Measurements from ENCODE around the gene KIRREL1.

Gene KIRREL1

DNA sequence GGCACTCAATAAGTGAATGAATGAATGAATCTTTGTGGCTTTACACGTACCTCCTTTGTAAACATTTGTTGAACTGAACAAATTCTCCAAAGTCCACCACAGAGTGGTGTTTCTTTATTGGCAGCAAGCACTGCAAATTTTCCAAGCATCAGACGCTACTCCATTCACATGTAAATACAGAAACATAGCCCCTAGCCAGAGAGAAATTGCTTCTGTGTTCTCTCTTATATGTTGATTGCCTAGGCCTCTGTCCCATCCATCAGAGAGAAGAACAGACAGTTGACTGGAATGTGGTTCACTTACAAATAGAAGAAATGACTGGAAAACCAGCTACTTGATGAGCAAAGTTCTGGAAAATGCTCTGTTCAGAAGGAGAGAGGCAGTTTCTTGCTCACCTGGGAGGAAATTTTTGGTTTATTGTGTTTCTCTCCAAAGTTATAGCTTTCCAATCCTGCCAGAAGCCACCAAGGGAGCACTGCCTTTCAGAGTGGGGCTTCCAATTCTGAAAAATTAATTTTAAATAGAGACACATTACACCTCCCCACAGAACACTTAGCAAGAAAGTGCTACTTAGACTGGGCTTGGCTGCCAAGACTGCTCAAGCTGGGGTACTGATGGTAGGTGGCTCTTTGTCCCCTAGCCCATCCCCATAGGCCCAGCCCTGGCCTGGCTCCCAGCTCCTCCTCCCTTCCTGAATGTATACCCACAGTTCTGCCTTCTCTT lies 18.1 kb upstream of the KIRREL1 start:
- no peak for DNase-seq (ENCODE audit: low read depth in 2 of 2)

DNA sequence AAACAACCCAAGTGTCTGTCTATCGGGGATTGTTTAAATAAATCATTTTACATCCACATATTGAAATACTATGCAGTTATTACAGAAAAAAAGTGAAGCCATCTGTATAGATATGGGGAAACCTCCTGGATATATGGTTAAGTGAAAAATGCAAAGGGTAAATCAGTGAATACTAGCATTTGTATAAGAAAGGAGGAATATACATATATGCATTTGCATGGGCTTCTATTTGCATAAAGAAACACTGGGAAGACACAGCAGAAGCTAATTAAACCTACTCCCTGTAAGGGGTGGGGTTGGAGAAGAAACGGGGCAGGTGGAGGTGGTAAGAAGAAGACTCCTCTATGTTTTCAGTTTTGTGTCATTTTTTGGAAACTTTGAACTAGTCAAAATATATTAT lies 16.6 kb upstream of the KIRREL1 start:
- no peak for DNase-seq (ENCODE audit: low read depth in 2 of 2)

DNA sequence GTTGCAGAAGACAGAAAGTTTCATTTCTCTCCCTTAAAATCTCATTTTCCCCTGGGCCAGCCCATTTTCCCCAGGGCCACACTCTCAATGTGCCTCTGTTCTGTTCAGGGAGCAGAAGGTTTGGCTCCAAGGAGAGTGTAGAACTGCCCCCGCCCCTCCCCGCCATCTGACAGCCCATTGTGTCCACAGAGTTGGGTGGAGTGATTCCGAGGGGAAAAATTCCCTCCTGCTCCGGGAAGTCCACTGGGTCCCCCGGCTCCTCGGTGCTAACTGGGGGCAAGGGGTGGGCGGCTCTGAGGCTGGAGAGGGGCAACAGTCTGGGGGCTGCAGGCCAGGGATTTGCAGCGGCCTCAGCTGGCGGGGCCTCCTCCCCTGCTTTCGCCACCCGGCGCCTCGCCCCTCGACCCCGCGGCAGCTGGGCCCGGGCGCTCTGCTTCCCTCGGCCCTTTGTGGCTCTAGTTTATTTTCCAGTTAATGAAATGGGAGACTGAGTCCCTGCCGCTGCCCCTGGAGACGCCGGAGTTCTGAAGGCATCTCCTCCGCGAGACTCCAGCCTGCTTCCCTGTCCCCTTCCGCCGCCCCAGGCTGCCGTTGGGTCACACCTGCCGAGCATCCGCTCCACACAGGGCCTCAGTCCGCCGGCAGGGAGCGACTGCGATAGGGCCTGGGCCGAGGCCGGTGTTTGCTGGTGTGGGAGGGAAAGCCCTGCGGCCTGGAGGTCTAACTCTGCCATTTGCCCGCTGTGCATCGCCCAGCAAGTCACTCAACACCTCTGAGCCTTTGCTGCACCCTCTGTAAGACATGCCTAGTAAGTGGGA lies 14.7 kb upstream of the KIRREL1 start:
- DNase-seq (ENCODE audit: low read depth in 2 of 2), result no peak

DNA sequence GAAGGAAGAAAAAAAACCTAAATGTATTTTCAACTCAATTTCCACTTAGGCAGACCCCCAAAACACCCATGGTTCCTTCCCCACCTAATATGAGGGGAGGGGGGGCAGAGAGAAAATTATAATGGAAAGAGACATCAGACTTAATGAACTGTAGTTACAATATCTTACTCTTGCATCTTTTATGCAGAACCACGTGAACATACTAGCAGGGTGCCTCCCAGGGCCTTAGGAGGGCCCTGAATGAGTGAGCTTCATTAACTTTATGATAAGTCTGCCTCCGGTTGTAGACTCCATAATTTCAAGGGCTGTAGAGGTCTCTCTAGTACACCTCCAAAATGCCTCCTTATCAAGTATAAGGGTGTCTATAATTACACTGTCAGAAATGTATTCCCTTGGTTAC lies 11.3 kb upstream of the KIRREL1 start:
- no peak for DNase-seq (ENCODE audit: low read depth in 2 of 2)

DNA sequence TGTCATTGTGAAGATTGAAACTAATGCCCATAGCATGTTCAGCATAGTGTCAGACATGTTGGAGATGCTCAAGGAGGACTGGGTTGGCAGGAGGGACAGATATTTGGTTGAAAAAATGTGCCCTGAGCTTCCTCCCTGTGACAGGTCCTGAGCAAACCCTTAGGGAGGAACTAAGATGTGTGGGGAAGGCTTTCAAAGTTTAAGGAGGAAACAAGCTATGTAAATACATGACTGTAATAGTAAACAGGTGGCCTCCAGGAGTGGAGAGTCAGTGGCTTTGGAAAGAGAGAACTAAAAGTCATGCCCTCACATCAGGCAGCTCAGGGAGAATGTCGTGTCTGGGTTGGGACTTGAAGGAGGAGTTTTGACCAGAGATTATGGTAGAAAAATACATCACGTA lies 9.7 kb upstream of the KIRREL1 start:
- no peak for DNase-seq (ENCODE audit: low read depth in 2 of 2)

DNA sequence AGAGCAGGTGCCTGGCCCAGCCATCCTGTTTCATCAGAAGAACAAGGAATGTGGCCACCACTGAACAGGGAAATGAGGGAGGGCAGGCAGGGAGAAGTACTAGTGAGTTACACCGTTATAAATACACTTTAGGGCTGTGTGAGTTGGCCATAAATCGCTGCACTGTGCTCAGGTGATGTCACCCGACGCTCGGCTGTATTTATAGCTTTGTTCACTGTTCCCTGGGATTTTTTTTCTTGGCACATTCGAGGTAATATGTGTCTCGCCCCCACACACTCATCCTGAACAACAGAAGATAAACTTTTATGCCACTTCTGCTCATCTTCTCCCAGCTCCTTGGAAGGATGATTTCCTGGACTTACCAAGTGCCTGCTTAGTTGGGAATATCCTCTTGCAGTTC lies 9.0 kb upstream of the KIRREL1 start:
- DNase-seq (ENCODE audit: low read depth in 2 of 2), result no peak

DNA sequence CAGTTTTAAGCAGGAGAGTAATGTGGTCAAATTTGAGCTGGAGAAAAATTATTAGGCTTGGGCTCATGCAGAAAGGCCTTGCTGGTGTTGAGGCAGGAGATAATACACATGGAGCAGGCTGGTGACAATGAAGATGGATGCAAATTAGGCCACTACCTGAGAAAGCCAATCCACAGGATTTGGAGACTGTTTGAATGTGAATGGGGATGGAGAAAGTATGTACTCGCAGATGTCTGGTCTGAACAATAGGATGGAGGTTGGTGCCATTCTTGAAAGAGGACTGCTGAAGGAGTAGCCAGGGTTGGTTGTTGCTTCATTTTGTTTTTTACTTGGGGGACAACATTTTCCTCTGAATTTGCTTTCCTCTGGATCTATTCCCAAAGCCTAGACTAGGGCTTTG lies 8.0 kb upstream of the KIRREL1 start:
- no peak for DNase-seq (ENCODE audit: low read depth in 2 of 2)

DNA sequence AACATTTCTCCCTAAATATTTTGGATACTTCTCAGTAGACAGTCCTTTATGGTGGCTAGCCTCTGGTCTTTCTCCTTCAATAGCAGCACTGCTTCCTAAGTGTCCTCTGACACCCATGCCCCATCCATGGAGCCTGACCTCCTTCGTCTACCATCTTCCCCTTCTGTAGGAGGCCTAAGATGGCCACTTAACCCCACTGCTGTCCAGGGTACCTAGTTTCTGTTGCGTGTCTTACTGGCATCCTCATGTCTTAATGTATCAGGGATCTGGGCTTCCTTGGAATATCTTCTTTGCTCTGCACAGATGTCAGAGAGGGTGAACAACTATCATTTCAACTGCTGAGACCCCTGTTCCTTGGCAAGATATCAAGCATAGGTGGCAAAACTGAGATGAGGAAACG lies 5.4 kb upstream of the KIRREL1 start:
- no peak for DNase-seq (ENCODE audit: low read depth in 2 of 2)

DNA sequence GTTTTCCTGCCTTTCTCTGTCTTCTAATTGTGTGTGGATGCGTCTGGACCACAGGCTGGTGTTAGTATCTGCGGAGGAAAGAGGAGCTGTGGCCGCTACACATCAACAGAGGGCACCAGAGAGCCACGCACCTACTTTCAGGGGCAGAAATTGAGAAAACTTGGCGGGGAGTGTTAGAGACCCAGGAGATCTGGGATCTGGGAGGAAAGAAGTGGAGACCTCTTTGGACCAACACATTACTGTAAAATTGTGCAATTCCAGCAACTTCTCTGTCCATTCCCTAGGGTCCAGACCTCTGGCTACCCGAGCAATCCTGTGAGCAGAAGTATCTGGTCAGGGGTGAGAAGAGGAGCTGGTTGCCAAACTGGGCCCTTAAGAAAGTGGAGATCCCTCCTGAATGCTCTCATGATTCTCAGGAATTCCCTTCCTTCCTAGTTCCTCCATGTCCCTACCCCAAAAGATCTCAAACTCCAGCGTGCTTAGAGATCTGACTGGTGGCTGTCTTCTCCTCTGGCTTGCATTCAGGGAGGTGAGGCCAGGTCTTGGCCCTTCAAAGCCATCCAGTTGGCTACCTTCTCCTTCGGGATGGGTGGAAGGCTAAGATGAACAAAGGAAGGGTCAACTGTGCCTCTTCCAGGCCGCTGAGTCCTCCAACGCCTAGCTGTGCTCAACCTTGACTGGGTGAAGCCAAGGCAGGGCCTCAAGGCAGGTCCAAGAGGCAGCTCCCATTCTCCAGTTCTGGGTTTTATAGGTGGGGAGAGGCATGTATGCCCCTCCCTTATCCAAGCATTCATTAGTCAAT lies 1.2 kb upstream of the KIRREL1 start:
- DNase-seq (ENCODE audit: low read depth in 2 of 2), result peak in 1 of 2 donors; percentile 41

DNA sequence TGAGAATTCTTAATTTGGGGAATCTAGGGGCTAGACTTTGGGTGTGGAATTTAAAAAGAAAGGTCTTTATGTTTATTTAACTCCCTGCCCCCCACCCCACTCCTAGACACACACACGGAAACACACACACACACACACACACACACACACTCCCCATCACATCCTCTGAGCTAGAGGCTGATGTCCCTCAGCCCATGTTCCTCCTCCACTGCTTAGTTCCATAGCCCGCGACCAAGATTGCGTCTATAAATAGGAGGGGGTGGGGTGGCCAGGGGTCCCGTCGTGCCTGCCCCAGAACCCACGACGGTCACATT lies 655 bp upstream of the KIRREL1 start:
- DNase-seq (ENCODE audit: low read depth in 2 of 2), result no peak

DNA sequence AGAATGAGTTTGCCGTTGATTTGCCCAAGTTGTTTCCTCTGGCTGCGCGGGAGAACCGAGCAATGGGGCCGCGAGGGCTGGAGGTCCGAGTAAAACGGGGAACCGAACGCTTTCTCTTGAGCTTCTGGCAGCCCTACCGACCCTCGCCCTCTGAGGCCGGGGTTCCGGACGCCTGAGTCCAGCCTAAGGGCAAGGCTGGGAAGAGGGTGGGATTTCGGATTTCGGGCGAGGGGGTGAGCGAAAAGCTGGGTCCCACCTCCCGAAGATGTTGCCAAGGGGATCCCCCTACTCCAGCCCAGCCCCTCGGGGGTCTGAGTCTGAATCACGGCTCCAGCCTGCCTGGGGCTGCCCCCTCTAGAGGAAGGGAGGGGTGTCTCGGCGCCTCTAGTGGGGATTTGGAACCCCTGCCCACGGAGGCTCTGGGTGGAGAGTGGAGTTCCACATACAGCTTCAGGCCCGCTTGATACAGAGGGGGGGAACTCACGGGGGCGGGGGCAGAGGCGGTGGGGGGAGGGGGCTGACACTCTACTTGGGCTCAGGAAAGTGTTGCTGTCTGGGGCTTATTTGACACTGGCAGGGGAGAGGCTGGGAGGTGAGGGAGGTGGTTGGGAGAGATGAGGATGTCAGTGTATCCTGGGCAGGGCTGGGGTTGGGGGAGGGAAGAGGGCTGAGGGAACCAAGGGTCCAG lies 617 bp downstream of the KIRREL1 start:
- no peak for DNase-seq (ENCODE audit: low read depth in 2 of 2)

DNA sequence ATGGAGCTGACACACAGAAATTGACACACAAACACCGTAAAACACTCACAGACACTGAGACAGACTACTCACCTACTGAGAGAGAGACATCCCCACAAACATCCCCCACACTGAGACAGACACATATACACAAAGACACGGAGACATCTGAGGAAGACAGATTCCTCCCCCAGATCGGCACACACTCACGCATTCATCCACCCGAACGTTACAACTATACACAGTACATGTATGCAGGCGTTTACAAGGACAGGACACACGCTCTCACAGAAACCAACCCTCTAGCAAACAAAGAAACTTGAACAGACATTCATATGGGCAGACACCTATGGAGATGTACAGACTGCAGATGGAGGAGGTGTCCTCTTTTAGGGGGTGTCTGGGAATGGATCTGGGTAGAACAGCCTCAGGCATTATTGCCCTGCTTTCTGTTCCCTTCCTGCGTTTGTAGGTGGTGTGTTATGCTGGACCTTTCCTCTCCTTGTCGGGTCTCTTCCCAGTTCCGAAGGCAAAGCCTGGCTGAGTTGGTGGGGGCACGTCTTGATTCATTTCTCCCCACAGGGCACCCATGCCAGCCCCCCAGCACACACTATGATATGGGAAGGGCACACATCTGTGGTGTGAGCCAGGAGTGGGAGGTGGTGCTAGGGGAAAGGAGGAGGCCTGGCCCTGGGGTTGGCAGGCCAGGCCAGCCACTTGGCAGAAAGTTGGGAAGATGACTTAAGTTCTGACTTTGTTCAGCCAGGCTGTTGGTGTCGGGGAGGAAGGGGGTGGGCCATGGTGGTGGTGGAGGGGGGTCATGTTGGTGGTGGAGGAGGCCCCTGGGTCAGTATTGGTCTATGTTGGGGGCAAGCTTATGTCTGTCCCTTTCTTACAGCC lies 1.5 kb downstream of the KIRREL1 start:
- no peak for DNase-seq (ENCODE audit: low read depth in 2 of 2)

DNA sequence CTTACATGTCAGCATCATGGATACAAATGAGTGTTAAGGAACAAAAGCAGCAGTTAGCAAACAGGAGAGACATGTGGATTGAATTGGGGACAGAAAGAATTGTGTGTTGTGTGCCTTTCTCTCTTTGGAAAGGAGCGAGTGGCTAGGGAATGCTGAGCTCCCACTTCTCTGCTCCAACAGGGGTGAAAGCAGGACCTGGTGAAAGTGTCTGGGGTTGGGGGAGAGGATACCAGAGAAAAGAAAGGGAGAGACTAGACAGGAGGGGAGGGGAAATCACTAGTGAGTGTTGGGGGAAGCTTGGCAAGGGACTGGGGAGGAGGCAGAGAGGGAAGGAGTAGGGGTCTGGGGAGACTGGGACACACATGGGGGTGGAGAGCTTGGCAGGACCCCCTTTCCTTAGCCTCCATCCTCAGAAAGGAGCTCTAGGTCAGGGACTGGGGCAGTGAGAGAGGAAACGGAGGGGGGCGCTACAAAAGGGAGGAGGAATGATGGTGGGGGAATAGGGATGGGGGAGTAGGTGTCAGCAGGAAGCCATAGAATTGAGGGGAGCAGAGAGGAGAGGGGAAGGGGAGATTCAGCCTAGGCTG lies 2.2 kb downstream of the KIRREL1 start:
- no peak for DNase-seq (ENCODE audit: low read depth in 2 of 2)

DNA sequence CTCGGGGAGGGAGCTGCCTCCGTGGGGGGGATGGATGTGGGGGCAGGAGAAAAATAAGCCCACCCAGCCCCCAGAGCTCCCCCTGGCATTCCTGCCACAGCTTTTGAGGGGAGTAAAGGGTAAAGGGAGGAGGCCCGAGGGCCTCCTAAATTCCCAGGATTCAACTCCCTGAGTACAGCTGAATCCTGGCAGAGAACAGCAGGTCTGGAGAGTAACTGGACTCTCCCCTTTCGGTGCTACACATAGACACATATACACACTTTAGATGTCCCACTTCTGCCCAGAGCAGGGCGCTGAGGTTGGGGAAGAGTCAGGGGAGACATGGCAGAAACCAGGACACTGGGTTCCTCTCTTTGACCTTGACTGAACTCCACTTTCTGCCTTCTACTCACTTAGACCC lies 3.0 kb downstream of the KIRREL1 start:
- no peak for DNase-seq (ENCODE audit: low read depth in 2 of 2)

DNA sequence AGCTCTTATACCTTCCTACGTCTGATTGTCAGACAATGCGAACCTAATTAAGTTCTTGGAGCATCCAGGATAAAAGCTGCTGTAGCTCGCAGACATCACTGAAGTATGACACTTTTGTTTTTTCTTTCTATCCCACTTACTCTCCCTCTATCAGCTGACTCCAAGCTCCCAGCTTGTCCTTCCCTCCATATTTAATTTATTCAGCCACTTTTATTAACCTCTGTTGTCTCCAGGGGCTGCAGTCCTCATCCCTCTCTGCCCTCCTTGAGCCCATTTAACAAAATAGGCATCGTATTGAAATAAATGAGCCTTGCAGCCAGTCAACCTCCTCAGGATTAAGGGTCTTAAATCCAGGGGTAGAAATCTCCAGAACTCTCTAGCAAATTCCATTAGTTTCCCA lies 7.1 kb downstream of the KIRREL1 start:
- DNase-seq (ENCODE audit: low read depth in 2 of 2), result no peak

DNA sequence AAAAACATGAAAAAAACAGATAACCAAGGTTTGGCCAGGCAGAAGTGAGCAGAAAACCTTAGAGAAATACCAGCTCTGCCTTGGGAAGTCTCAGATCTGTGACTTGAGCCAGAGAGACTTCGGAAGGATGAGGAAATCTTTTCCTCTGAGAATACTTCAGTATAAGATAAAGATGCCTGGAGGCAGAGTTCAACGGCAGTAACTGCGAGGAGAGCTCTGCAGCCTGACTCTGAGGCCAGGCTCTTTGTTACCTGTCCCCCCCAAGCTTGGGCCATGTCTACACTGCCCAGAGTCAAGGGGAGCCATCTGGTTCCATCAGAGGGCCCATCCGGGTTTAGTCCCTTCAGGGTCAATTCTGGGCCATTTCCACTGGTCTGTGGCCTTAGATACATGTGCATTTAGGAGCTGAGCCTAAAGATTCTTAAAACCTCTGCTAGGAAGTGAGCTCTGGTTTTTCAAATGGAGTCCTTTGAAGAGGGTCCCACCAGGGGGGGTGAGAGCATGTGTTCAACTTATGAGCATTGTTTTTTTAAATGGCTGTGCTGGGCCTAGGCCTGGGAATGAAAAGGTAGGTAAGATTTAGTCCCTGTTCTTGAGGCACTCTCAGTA lies 8.7 kb downstream of the KIRREL1 start:
- DNase-seq (ENCODE audit: low read depth in 2 of 2), result no peak

DNA sequence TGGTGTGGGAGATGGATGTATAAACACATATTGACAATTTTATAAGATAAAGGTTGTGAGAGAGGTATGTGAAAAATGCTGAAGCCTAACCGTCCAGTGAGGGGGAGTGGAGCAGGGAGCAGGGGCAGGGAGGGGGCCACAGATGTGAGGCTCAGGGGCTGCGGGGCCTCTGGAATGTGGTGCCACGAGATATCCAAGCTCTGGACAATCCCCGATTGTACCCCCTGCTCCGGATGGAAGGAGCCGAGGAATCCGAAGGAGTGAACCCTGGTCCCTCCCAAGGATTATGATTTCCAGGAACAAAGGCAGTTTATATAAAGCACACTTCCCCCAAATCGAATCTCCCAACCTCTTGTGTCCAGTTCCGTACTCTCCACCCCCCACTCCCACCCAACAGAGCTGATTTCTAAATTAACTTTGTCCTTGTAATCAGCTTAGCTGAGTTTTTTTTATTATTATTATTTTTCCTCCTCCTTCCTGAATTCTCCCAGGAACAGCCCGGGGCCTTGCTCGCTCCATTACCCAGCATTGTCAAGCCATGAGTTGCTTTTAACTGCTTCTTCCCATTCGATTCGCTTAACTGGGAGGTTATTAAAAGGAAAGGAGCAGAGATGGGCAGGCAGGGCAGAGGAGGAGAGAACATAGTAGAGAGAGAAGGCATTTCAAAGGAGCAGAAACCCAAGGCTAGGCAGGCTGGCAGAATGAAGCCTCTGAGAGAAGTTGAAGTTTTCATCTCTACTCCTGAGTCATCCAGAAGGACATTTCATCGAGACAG lies 9.4 kb downstream of the KIRREL1 start:
- no peak for DNase-seq (ENCODE audit: low read depth in 2 of 2)

DNA sequence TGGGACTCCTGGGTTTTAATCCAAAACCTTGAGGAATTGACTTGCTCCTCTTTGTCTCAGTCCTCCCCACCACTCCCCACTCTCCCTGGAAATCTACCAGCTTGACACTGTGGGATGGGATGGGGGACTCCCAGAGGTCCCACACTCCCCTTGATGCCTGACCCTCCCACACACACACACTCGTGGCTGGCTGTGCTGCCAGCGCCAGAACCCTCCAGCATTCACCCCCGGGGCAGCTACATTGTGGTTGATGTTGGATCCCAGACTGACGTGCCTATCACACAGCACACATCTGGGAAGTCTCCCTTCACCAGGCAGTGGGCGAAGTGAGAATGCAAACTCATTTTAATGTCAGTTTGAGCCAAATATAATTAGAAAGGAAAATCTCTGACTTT lies 10.0 kb downstream of the KIRREL1 start:
- DNase-seq (ENCODE audit: low read depth in 2 of 2), result no peak

DNA sequence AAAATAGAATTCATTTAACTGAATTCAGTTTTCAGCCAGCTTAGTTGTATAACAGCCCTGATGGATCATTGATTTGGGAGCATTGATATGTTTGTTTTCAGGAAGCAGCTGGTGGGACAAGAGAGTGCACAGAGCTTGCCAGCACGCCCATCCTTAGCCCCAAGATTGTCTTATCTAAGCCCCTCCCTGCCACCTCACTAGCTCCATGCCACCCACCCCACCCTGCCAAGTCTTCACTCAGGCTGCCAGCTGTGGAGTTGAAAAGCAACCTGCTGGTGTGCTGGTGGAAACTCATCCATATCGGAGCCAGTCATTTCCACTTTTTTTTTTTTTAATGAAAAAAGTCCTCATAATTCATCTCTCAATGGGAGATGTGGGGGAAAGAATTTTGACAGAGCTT lies 11.8 kb downstream of the KIRREL1 start:
- no peak for DNase-seq (ENCODE audit: low read depth in 2 of 2)

DNA sequence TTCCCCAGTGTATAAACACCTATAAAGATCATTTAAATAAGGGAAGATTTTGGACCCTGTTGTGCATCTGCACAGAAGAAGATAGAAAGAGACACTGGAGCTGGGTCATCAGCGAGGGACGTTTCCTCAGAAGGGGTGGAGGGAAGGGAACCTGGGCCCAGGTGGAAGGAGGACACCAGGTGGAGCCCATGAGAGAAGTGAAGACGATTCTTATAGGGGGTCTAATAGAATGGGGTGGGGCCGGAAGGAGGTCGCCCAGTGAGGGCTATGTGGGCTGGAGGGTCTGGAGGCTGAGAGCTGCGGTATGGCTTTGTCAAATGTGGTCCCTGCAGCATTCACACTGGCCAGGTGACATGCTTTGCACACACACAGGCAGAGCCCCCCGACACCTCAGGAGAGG lies 13.7 kb downstream of the KIRREL1 start:
- no peak for DNase-seq (ENCODE audit: low read depth in 2 of 2)
